ENCODE results near the gene GRB14. TPM values are rescaled to one million over a fixed set of nuclear protein-coding genes. Genes with fewer than 3 reads are reported as not detected.
A peak's percentile ranks its signal among the peaks of the same experiment; 100 is the strongest.
"Not testable (repeated sequence)": the region's sequence is repeated elsewhere in the genome, so short reads cannot be mapped to it uniquely, and the experiment has no call there.

Gene GRB14
- total and polyA plus RNA-seq, 2 experiments from 2014 or later: 7.8 to 12.9 TPM

- no peak for DNase-seq (ENCODE audit: low read depth in 1 of 2, low spot score in 1 of 2)
- Histone ChIP-seq H3K4me1 (ENCODE audit: low read depth) (no peaks in the 10 kb centered on the region), H3K36me3 (no peaks in the 10 kb centered on the region), H3K9me3 (ENCODE audit: low read depth) (no peaks in the 10 kb centered on the region), H3K4me3 (no peak overlapping the region), H3K27ac (no peak overlapping the region), H3K27me3 (no peaks in the 10 kb centered on the region)
- TF ChIP-seq CTCF (IDR thresholded peaks at IDR 0.05; ENCODE audit: low read depth, low read length): no peak
Observed at GRCh38 chr2:164644036-164644700, 22.9 kb upstream of the GRB14 start.

GRCh38 chr2:164642946-164643555 lies 21.8 kb upstream of the GRB14 start:
- no peak overlapping the region for H3K4me3 ChIP-seq
- H3K27me3 ChIP-seq: no peaks in the 10 kb centered on the region
- no peaks in the 10 kb centered on the region for H3K9me3 ChIP-seq (ENCODE audit: low read depth)
- H3K27ac ChIP-seq: no peak overlapping the region
- H3K4me1 ChIP-seq (ENCODE audit: low read depth): no peaks in the 10 kb centered on the region
- no peaks in the 10 kb centered on the region for H3K36me3 ChIP-seq
- TF ChIP-seq CTCF (IDR thresholded peaks at IDR 0.05; ENCODE audit: low read depth, low read length): no peak
- no peak for DNase-seq (ENCODE audit: low read depth in 1 of 2, low spot score in 1 of 2)

GRCh38 chr2:164642268-164642667 lies 21.0 kb upstream of the GRB14 start:
- TF ChIP-seq CTCF (IDR thresholded peaks at IDR 0.05; ENCODE audit: low read depth, low read length): no peak
- Histone ChIP-seq H3K4me1 (ENCODE audit: low read depth) (no peaks in the 10 kb centered on the region), H3K36me3 (no peaks in the 10 kb centered on the region), H3K27ac (no peak overlapping the region), H3K27me3 (no peaks in the 10 kb centered on the region), H3K4me3 (no peak overlapping the region), H3K9me3 (ENCODE audit: low read depth) (no peaks in the 10 kb centered on the region)
- no peak for DNase-seq (ENCODE audit: low read depth in 1 of 2, low spot score in 1 of 2)

GRCh38 chr2:164628319-164628718 lies 7.0 kb upstream of the GRB14 start:
- not testable (repeated sequence) for H3K9me3 ChIP-seq (ENCODE audit: low read depth); H3K4me3 ChIP-seq; H3K27me3 ChIP-seq; DNase-seq (ENCODE audit: low read depth in 1 of 2, low spot score in 1 of 2); H3K36me3 ChIP-seq; H3K4me1 ChIP-seq (ENCODE audit: low read depth); H3K27ac ChIP-seq

GRCh38 chr2:164625378-164625971 lies 4.2 kb upstream of the GRB14 start:
- peak in 1 of 2 donors; percentile 55 for DNase-seq (ENCODE audit: low read depth in 1 of 2, low spot score in 1 of 2)
- Histone ChIP-seq H3K4me1 (ENCODE audit: low read depth) (peaks cover 4% of the 10 kb centered on the region), H3K27me3 (no peaks in the 10 kb centered on the region), H3K36me3 (no peaks in the 10 kb centered on the region), H3K4me3 (no peak overlapping the region), H3K9me3 (ENCODE audit: low read depth) (no peaks in the 10 kb centered on the region), H3K27ac (no peak overlapping the region)
- TF ChIP-seq CTCF (IDR thresholded peaks at IDR 0.05; ENCODE audit: low read depth, low read length): no peak

GRCh38 chr2:164624316-164624715 lies 3.0 kb upstream of the GRB14 start:
- H3K4me3 ChIP-seq: no peak overlapping the region
- TF ChIP-seq CTCF (IDR thresholded peaks at IDR 0.05; ENCODE audit: low read depth, low read length): no peak
- H3K36me3 ChIP-seq: no peaks in the 10 kb centered on the region
- no peak overlapping the region for H3K27ac ChIP-seq
- H3K27me3 ChIP-seq: no peaks in the 10 kb centered on the region
- peaks cover 4% of the 10 kb centered on the region for H3K4me1 ChIP-seq (ENCODE audit: low read depth)
- DNase-seq (ENCODE audit: low read depth in 1 of 2, low spot score in 1 of 2): peak in 1 of 2 donors; percentile 4
- no peaks in the 10 kb centered on the region for H3K9me3 ChIP-seq (ENCODE audit: low read depth)

All from cardiac muscle cell (in vitro differentiated cells and primary cell).